Measurements from ENCODE around the gene NKD1.

Gene NKD1

GRCh38 chr16:50603206-50604064 is 55.2 kb downstream of the NKD1 start:
- no peak for DNase-seq (ENCODE audit: low spot score)
- Histone ChIP-seq H3K14ac (ENCODE audit: low read length) (no peak overlapping the region), H3K27ac (replicated peaks; ENCODE audit: low read length) (no peak overlapping the region), H3K36me3 (replicated peaks in 1 of 2; ENCODE audit: control insufficient read depth in 2 of 2, insufficient read depth in 2 of 2, low read length in 2 of 2) (no peaks in the 10 kb centered on the region), H3K9me3 (replicated peaks in 1 of 2; ENCODE audit: control insufficient read depth in 2 of 2, insufficient read depth in 1 of 2, low read depth in 1 of 2, low read length in 2 of 2) (no peaks in the 10 kb centered on the region), H3K9ac (ENCODE audit: low read depth, low read length, poor library complexity) (no peak overlapping the region), H2BK120ac (ENCODE audit: low read depth, low read length) (no peak overlapping the region), H2BK5ac (ENCODE audit: low read length) (no peak overlapping the region), H2AK5ac (ENCODE audit: low read depth, low read length) (no peak overlapping the region), H3K79me1 (ENCODE audit: low read depth, low read length) (no peaks in the 10 kb centered on the region), H3K18ac (ENCODE audit: low read length) (peak overlapping the region; percentile 18), H2BK15ac (ENCODE audit: low read length) (no peak overlapping the region), H3K23ac (ENCODE audit: low read depth, low read length, poor library complexity) (no peak overlapping the region), H2AFZ (ENCODE audit: low read length) (no peak overlapping the region), H4K8ac (ENCODE audit: low read depth, low read length) (no peak overlapping the region), H2BK12ac (ENCODE audit: low read length) (no peak overlapping the region), H4K91ac (ENCODE audit: low read depth, low read length, poor library complexity) (no peak overlapping the region), H3K27me3 (ENCODE audit: control insufficient read depth in 3 of 3, insufficient read depth in 3 of 3, low read depth in 1 of 3, low read length in 3 of 3) (no peaks in the 10 kb centered on the region), H3K4me3 (ENCODE audit: low read length in 2 of 2) (no peak overlapping the region), H3K4me2 (ENCODE audit: insufficient read depth, low read length, poor library complexity, severe bottlenecking) (no peak overlapping the region), H3K4me1 (ENCODE audit: control insufficient read depth in 2 of 2, insufficient read depth in 1 of 2, low read depth in 1 of 2, low read length in 2 of 2) (peaks cover 0 to 18% of the 10 kb centered on the region in 2 donors), H3K4ac (ENCODE audit: low read length) (no peak overlapping the region)
- no CpG with 5 or more reads among the region's 18 CpGs for WGBS, 2 donors (ENCODE audit: extremely low coverage in 2 of 2, insufficient read length in 2 of 2, insufficient replicate concordance in 1 of 2)

GRCh38 chr16:50604065-50604418 is 55.8 kb downstream of the NKD1 start:
- H2BK15ac ChIP-seq (ENCODE audit: low read length): no peak overlapping the region
- no peaks in the 10 kb centered on the region for H3K27me3 ChIP-seq (ENCODE audit: control insufficient read depth in 3 of 3, insufficient read depth in 3 of 3, low read depth in 1 of 3, low read length in 3 of 3)
- peak overlapping the region; percentile 64 for H2AK5ac ChIP-seq (ENCODE audit: low read depth, low read length)
- no peak overlapping the region for H2AFZ ChIP-seq (ENCODE audit: low read length)
- H3K79me1 ChIP-seq (ENCODE audit: low read depth, low read length): no peaks in the 10 kb centered on the region
- no peak overlapping the region for H3K14ac ChIP-seq (ENCODE audit: low read length)
- H4K91ac ChIP-seq (ENCODE audit: low read depth, low read length, poor library complexity): no peak overlapping the region
- H2BK5ac ChIP-seq (ENCODE audit: low read length): no peak overlapping the region
- H3K4me3 ChIP-seq (ENCODE audit: low read length in 2 of 2): no peak overlapping the region
- no peak overlapping the region for H3K9ac ChIP-seq (ENCODE audit: low read depth, low read length, poor library complexity)
- peaks cover 0 to 18% of the 10 kb centered on the region in 2 donors for H3K4me1 ChIP-seq (ENCODE audit: control insufficient read depth in 2 of 2, insufficient read depth in 1 of 2, low read depth in 1 of 2, low read length in 2 of 2)
- no peak for DNase-seq (ENCODE audit: low spot score)
- no peak overlapping the region for H3K4ac ChIP-seq (ENCODE audit: low read length)
- no peak overlapping the region for H2BK120ac ChIP-seq (ENCODE audit: low read depth, low read length)
- WGBS, 2 donors (ENCODE audit: extremely low coverage in 2 of 2, insufficient read length in 2 of 2, insufficient replicate concordance in 1 of 2): no CpG with 5 or more reads among the region's 2 CpGs
- no peak overlapping the region for H3K27ac ChIP-seq (replicated peaks; ENCODE audit: low read length)
- no peaks in the 10 kb centered on the region for H3K9me3 ChIP-seq (replicated peaks in 1 of 2; ENCODE audit: control insufficient read depth in 2 of 2, insufficient read depth in 1 of 2, low read depth in 1 of 2, low read length in 2 of 2)
- H3K18ac ChIP-seq (ENCODE audit: low read length): peak overlapping the region; percentile 18
- H3K36me3 ChIP-seq (replicated peaks in 1 of 2; ENCODE audit: control insufficient read depth in 2 of 2, insufficient read depth in 2 of 2, low read length in 2 of 2): no peaks in the 10 kb centered on the region
- no peak overlapping the region for H3K4me2 ChIP-seq (ENCODE audit: insufficient read depth, low read length, poor library complexity, severe bottlenecking)
- H4K8ac ChIP-seq (ENCODE audit: low read depth, low read length): no peak overlapping the region
- no peak overlapping the region for H2BK12ac ChIP-seq (ENCODE audit: low read length)
- no peak overlapping the region for H3K23ac ChIP-seq (ENCODE audit: low read depth, low read length, poor library complexity)

DNA sequence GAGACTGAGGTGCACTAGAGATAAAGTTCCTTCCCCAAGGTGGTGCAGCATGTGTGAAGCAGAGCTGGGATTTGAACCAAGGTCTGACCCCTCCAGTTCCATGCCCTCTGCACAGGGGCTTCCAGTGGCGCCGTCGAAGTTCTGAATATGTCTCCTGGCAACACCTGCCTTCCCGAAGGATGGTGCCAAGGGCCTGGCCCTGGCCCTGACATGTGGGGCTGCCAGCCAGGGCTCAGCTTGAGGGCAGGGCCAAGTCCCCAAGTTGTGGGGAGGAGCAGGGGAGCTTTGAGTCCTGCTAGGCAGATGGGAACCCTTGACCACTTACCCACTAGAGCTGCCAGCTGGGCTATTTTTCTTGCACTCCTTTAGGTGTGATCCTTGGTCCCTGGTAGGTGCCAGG is 56.4 kb downstream of the NKD1 start:
- WGBS, 2 donors (ENCODE audit: extremely low coverage in 2 of 2, insufficient read length in 2 of 2, insufficient replicate concordance in 1 of 2): no CpG with 5 or more reads among the region's 4 CpGs
- Histone ChIP-seq H2AK5ac (ENCODE audit: low read depth, low read length) (peak overlapping the region; percentile 64), H3K27ac (replicated peaks; ENCODE audit: low read length) (no peak overlapping the region), H3K9ac (ENCODE audit: low read depth, low read length, poor library complexity) (no peak overlapping the region), H4K8ac (ENCODE audit: low read depth, low read length) (no peak overlapping the region), H3K14ac (ENCODE audit: low read length) (no peak overlapping the region), H3K9me3 (replicated peaks in 1 of 2; ENCODE audit: control insufficient read depth in 2 of 2, insufficient read depth in 1 of 2, low read depth in 1 of 2, low read length in 2 of 2) (no peaks in the 10 kb centered on the region), H2BK12ac (ENCODE audit: low read length) (no peak overlapping the region), H3K23ac (ENCODE audit: low read depth, low read length, poor library complexity) (peak overlapping the region; percentile 51), H3K36me3 (replicated peaks in 1 of 2; ENCODE audit: control insufficient read depth in 2 of 2, insufficient read depth in 2 of 2, low read length in 2 of 2) (no peaks in the 10 kb centered on the region), H4K91ac (ENCODE audit: low read depth, low read length, poor library complexity) (no peak overlapping the region), H3K27me3 (ENCODE audit: control insufficient read depth in 3 of 3, insufficient read depth in 3 of 3, low read depth in 1 of 3, low read length in 3 of 3) (no peaks in the 10 kb centered on the region), H3K4me1 (ENCODE audit: control insufficient read depth in 2 of 2, insufficient read depth in 1 of 2, low read depth in 1 of 2, low read length in 2 of 2) (peaks cover 0 to 18% of the 10 kb centered on the region in 2 donors), H3K4me2 (ENCODE audit: insufficient read depth, low read length, poor library complexity, severe bottlenecking) (no peak overlapping the region), H2BK5ac (ENCODE audit: low read length) (no peak overlapping the region), H3K4ac (ENCODE audit: low read length) (no peak overlapping the region), H2AFZ (ENCODE audit: low read length) (no peak overlapping the region), H2BK120ac (ENCODE audit: low read depth, low read length) (no peak overlapping the region), H3K18ac (ENCODE audit: low read length) (no peak overlapping the region), H3K79me1 (ENCODE audit: low read depth, low read length) (no peaks in the 10 kb centered on the region), H3K4me3 (ENCODE audit: low read length in 2 of 2) (no peak overlapping the region), H2BK15ac (ENCODE audit: low read length) (no peak overlapping the region)
- no peak for DNase-seq (ENCODE audit: low spot score)

DNA sequence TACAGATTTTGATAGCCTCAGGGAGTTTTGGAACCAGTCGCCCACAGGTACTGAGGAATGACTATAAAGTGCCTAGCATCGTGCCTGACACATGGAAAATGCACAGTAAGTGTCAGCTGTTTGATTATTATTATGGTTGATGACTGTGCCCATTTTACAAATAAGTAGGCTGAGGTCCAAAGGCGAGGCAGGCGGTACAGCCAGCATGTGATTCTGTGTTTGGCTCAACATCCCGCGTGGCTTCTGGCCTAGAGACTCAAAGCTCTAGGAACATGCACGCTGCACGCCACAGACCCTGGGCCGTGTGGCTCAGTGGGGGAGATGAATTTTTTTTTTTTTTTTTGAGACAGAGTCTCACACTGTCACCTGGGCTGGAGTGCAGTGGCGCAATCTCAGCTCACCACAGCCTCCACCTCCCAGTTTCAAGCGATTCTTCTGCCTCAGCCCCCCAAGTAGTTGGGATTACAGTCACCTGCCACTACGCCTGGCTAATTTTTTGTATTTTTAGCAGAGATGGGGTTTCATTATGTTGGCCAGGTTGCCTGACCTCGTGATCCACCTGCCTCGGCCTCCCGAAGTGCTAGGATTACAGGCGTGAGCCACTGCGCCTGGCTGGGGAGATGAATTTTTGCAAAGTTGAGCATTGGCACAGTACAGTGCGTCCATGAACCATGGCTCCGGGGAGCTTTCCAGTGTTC is 57.7 kb downstream of the NKD1 start:
- no peak overlapping the region for H4K8ac ChIP-seq (ENCODE audit: low read depth, low read length)
- no peak overlapping the region for H3K27ac ChIP-seq (replicated peaks; ENCODE audit: low read length)
- peaks cover 0 to 21% of the 10 kb centered on the region in 2 donors for H3K4me1 ChIP-seq (ENCODE audit: control insufficient read depth in 2 of 2, insufficient read depth in 1 of 2, low read depth in 1 of 2, low read length in 2 of 2)
- H2BK12ac ChIP-seq (ENCODE audit: low read length): no peak overlapping the region
- H3K4me2 ChIP-seq (ENCODE audit: insufficient read depth, low read length, poor library complexity, severe bottlenecking): no peak overlapping the region
- H2AK5ac ChIP-seq (ENCODE audit: low read depth, low read length): no peak overlapping the region
- no peak overlapping the region for H3K9ac ChIP-seq (ENCODE audit: low read depth, low read length, poor library complexity)
- H3K4me3 ChIP-seq (ENCODE audit: low read length in 2 of 2): no peak overlapping the region
- no peaks in the 10 kb centered on the region for H3K9me3 ChIP-seq (replicated peaks in 1 of 2; ENCODE audit: control insufficient read depth in 2 of 2, insufficient read depth in 1 of 2, low read depth in 1 of 2, low read length in 2 of 2)
- H2BK15ac ChIP-seq (ENCODE audit: low read length): no peak overlapping the region
- H3K18ac ChIP-seq (ENCODE audit: low read length): no peak overlapping the region
- H3K79me1 ChIP-seq (ENCODE audit: low read depth, low read length): no peaks in the 10 kb centered on the region
- no peaks in the 10 kb centered on the region for H3K27me3 ChIP-seq (ENCODE audit: control insufficient read depth in 3 of 3, insufficient read depth in 3 of 3, low read depth in 1 of 3, low read length in 3 of 3)
- H3K4ac ChIP-seq (ENCODE audit: low read length): no peak overlapping the region
- no peak overlapping the region for H3K14ac ChIP-seq (ENCODE audit: low read length)
- no peaks in the 10 kb centered on the region for H3K36me3 ChIP-seq (replicated peaks in 1 of 2; ENCODE audit: control insufficient read depth in 2 of 2, insufficient read depth in 2 of 2, low read length in 2 of 2)
- H2BK120ac ChIP-seq (ENCODE audit: low read depth, low read length): no peak overlapping the region
- no peak overlapping the region for H4K91ac ChIP-seq (ENCODE audit: low read depth, low read length, poor library complexity)
- no peak for DNase-seq (ENCODE audit: low spot score)
- no peak overlapping the region for H3K23ac ChIP-seq (ENCODE audit: low read depth, low read length, poor library complexity)
- H2AFZ ChIP-seq (ENCODE audit: low read length): no peak overlapping the region
- H2BK5ac ChIP-seq (ENCODE audit: low read length): no peak overlapping the region
- WGBS, 2 donors (ENCODE audit: extremely low coverage in 2 of 2, insufficient read length in 2 of 2, insufficient replicate concordance in 1 of 2): no CpG with 5 or more reads among the region's 19 CpGs

Measured in neuronal stem cell (in vitro differentiated cells).